Measurements from ENCODE around the gene AGXT2. TPM values are rescaled to one million over a fixed set of nuclear protein-coding genes. Genes with fewer than 3 reads are reported as not detected.

The AGXT2 gene
- total and polyA plus RNA-seq, 9 of the 15 experiments (the other 6 are each of a cell fraction or from before 2014, with no cell fraction given) = not detected

DNA sequence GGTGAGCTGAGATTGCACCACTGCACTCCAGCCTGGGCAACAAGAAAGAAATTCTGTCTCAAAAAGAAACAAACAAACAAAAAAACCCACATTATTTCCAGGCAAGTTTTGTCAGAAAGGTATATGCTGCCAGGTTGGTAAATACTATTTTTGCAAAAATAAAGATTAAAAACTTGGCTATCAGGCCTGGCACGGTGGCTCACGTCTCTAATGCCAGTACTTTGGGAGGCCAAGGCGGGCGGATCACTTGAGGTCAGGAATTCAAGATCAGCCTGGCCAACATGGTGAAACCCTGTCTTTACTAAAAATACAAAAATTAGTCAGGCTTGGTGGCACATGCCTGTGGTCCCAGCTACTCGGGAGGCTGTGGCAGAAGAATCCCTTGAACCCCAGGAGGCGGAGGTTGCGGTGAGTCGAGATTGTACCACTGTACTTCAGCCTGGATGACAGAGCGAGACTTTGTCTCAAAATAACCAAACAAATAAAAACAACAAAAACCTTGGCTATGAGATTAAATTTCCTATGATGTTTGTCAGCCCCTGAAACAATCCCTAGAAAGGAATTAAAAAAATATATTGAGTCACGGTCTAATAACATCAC is 22.7 kb downstream of the AGXT2 start:
- CTCF ChIA-PET (ENCODE audit: low intra/inter-chr PET ratio) = no interaction called here
- Histone ChIP-seq H3K4me2 (ENCODE audit: insufficient read depth, low read length) (no peak overlapping the region), H3K9me1 (ENCODE audit: control insufficient read depth, insufficient read depth, low read length) (no peaks in the 10 kb centered on the region), H3K27me3 (ENCODE audit: control insufficient read depth in 2 of 2, insufficient read depth in 2 of 2, low read length in 2 of 2) (peaks cover 7 to 9% of the 10 kb centered on the region in 2 experiments; a peak in 4 of 5 replicates), H3K9me3 (replicated peaks; ENCODE audit: control insufficient read depth, insufficient read depth, low read depth, low read length) (no peaks in the 10 kb centered on the region), H3K79me2 (ENCODE audit: control insufficient read depth, insufficient read depth, low read length) (no peaks in the 10 kb centered on the region), H2AFZ (ENCODE audit: low read depth, low read length) (no peak overlapping the region), H3K9ac (ENCODE audit: insufficient read depth in 1 of 2, low read depth in 2 of 2, low read length in 2 of 2) (no peak overlapping the region), H3K36me3 (ENCODE audit: control insufficient read depth, insufficient read depth, low read length) (no peaks in the 10 kb centered on the region), H3K4me3 (no peak overlapping the region), H4K20me1 (replicated peaks; ENCODE audit: control insufficient read depth, insufficient read depth, low read length) (no peaks in the 10 kb centered on the region), H3K4me1 (replicated peaks in 1 of 2; ENCODE audit: control insufficient read depth in 2 of 2, insufficient read depth in 2 of 2, low read length in 2 of 2) (no peaks in the 10 kb centered on the region), H3K27ac (ENCODE audit: extremely low read depth, low read depth, low read length) (no peak overlapping the region)
- TF ChIP-seq NFRKB (IDR thresholded peaks at IDR 0.05; ENCODE audit: low read depth) = no peak
- TF ChIP-seq, protein P1, sequence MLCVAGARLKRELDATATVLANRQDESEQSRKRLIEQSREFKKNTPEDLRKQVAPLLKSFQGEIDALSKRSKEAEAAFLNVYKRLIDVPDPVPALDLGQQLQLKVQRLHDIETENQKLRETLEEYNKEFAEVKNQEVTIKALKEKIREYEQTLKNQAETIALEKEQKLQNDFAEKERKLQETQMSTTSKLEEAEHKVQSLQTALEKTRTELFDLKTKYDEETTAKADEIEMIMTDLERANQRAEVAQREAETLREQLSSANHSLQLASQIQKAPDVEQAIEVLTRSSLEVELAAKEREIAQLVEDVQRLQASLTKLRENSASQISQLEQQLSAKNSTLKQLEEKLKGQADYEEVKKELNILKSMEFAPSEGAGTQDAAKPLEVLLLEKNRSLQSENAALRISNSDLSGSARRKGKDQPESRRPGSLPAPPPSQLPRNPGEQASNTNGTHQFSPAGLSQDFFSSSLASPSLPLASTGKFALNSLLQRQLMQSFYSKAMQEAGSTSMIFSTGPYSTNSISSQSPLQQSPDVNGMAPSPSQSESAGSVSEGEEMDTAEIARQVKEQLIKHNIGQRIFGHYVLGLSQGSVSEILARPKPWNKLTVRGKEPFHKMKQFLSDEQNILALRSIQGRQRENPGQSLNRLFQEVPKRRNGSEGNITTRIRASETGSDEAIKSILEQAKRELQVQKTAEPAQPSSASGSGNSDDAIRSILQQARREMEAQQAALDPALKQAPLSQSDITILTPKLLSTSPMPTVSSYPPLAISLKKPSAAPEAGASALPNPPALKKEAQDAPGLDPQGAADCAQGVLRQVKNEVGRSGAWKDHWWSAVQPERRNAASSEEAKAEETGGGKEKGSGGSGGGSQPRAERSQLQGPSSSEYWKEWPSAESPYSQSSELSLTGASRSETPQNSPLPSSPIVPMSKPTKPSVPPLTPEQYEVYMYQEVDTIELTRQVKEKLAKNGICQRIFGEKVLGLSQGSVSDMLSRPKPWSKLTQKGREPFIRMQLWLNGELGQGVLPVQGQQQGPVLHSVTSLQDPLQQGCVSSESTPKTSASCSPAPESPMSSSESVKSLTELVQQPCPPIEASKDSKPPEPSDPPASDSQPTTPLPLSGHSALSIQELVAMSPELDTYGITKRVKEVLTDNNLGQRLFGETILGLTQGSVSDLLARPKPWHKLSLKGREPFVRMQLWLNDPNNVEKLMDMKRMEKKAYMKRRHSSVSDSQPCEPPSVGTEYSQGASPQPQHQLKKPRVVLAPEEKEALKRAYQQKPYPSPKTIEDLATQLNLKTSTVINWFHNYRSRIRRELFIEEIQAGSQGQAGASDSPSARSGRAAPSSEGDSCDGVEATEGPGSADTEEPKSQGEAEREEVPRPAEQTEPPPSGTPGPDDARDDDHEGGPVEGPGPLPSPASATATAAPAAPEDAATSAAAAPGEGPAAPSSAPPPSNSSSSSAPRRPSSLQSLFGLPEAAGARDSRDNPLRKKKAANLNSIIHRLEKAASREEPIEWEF (CRISPR knock-in tag; IDR thresholded peaks at IDR 0.05) = no peak
- no peak for TF ChIP-seq PURB (CRISPR knock-in tag; IDR thresholded peaks at IDR 0.05; ENCODE audit: low read depth)
- TF ChIP-seq ZNF77 (CRISPR knock-in tag; IDR thresholded peaks at IDR 0.05) = no peak
- POLR2A ChIA-PET = interaction anchor here (0.7 kb wide), 1 partner anchor 22 kb away, joined by 3 read pairs; no protein-coding TSS in a partner anchor
- DNase-seq (ENCODE audit: extremely low read depth in 1 of 4, low spot score in 3 of 4) = no peak
- no peak for ATAC-seq
- no TSS peak for BruUV-seq (replicated peaks)
- intact Hi-C loops (cut with micrococcal nuclease) = no loop called here
- WGBS (ENCODE audit: insufficient coverage, low coverage, missing lambda C conversion rate) = under 1% methylated on average over 10 of the region's 10 CpGs
- in situ Hi-C loops (cut with MboI) = no loop called here
- FAIRE-seq = no peak

Measured in K562 (cell line).